Measurements from ENCODE around the gene PRDX2.
A peak's percentile ranks its signal among the peaks of the same experiment; 100 is the strongest.

Gene PRDX2

GRCh38 chr19:12779162-12779993, 22.2 kb downstream of the PRDX2 start:
- peak; percentile 67 for DNase-seq (ENCODE audit: low spot score)

- DNase-seq (ENCODE audit: low spot score) = no peak
These were observed 22.8 kb downstream of the PRDX2 start for GRCh38 chr19:12778905-12779161.

GRCh38 chr19:12778017-12778904, 23.3 kb downstream of the PRDX2 start:
- peak; percentile 83 for DNase-seq (ENCODE audit: low spot score)

- peak; percentile 89 for DNase-seq (ENCODE audit: low spot score)
These were observed 24.2 kb downstream of the PRDX2 start for GRCh38 chr19:12777217-12778016.

GRCh38 chr19:12774588-12775555, 26.7 kb downstream of the PRDX2 start, which contains the start of gene HOOK2:
Gene HOOK2, minus strand, starts transcription at chr19:12775552. Its CDS starts 103 bp downstream, at chr19:12775449.
- DNase-seq (ENCODE audit: low spot score) = no peak

GRCh38 chr19:12773571-12773970, 28.0 kb downstream of the PRDX2 start:
- no peak for DNase-seq (ENCODE audit: low spot score)

- peak; percentile 38 for DNase-seq (ENCODE audit: low spot score)
These were observed 29.3 kb downstream of the PRDX2 start for GRCh38 chr19:12772323-12772722.

GRCh38 chr19:12770922-12771321, 30.7 kb downstream of the PRDX2 start:
- no peak for DNase-seq (ENCODE audit: low spot score)

- no peak for DNase-seq (ENCODE audit: low spot score)
These were observed 31.9 kb downstream of the PRDX2 start for GRCh38 chr19:12769689-12770088.

- DNase-seq (ENCODE audit: low spot score) = no peak
These were observed 33.9 kb downstream of the PRDX2 start for GRCh38 chr19:12767666-12768065.

- DNase-seq (ENCODE audit: low spot score) = no peak
These were observed 34.5 kb downstream of the PRDX2 start for GRCh38 chr19:12767150-12767549.

GRCh38 chr19:12766051-12766521, 35.5 kb downstream of the PRDX2 start:
- peak; percentile 90 for DNase-seq (ENCODE audit: low spot score)

- no peak for DNase-seq (ENCODE audit: low spot score)
These were observed 36.9 kb downstream of the PRDX2 start for GRCh38 chr19:12764698-12765097.

- DNase-seq (ENCODE audit: low spot score) = no peak
These were observed 38.5 kb downstream of the PRDX2 start for GRCh38 chr19:12763100-12763499.

GRCh38 chr19:12759686-12760085, 41.9 kb downstream of the PRDX2 start:
- DNase-seq (ENCODE audit: low spot score) = no peak

GRCh38 chr19:12757544-12758274, 43.9 kb downstream of the PRDX2 start:
- peak; percentile 92 for DNase-seq (ENCODE audit: low spot score)

GRCh38 chr19:12756150-12756883, 45.3 kb downstream of the PRDX2 start:
- DNase-seq (ENCODE audit: low spot score) = no peak

GRCh38 chr19:12754465-12755196, 47.0 kb downstream of the PRDX2 start:
- no peak for DNase-seq (ENCODE audit: low spot score)
